HEK293T (cell line): Measurements from ENCODE around the gene WIPF1.

Source experiments
- CTCF ChIA-PET: fragments of 350-600 bp; formaldehyde crosslinking; extraction: SDS; loops from one replicate; lab custom pipeline; 2021; ENCODE audit warnings: antibody characterized with exemption, inconsistent platforms; lab: Yijun Ruan, JAX
- POLR2A ChIA-PET: fragments of 350-600 bp; formaldehyde crosslinking; extraction: SDS; loops from one replicate; lab custom pipeline; 2020; ENCODE audit warnings: antibody characterized with exemption, inconsistent platforms; lab: Yijun Ruan, JAX
- DNase-seq: peaks from one replicate; pipeline ENCODE4 v3.0.0; 2012; ENCODE audit warnings: mixed read lengths; ENCODE audit errors: extremely low spot score
- ARNT ChIP-seq: fragments of 450-650 bp; IDR thresholded peaks from 2 replicates; pipeline ENCODE4 v1.6.1; 2017; ENCODE audit warnings: mild to moderate bottlenecking
- BHLHE40 ChIP-seq: fragments of 450-650 bp; IDR thresholded peaks from 2 replicates; pipeline ENCODE4 v1.6.1; 2016; ENCODE audit warnings: mild to moderate bottlenecking, moderate library complexity, borderline replicate concordance
- CTBP1 ChIP-seq: fragments of 450-650 bp; IDR thresholded peaks from 2 replicates; pipeline ENCODE4 v1.6.1; 2016; ENCODE audit warnings: borderline replicate concordance
- ELF4 ChIP-seq: fragments of 450-650 bp; IDR thresholded peaks from 2 replicates; pipeline ENCODE4 v1.6.1; 2017; ENCODE audit warnings: antibody characterized with exemption
- FOXA1 ChIP-seq: fragments of 450-650 bp; IDR thresholded peaks from 2 replicates; pipeline ENCODE4 v1.6.1; 2016; ENCODE audit warnings: mild to moderate bottlenecking
- FOXK2 ChIP-seq: fragments of 450-650 bp; IDR thresholded peaks from 2 replicates; pipeline ENCODE4 v1.6.1; 2016; ENCODE audit warnings: mild to moderate bottlenecking
- FOXM1 ChIP-seq: fragments of 450-650 bp; IDR thresholded peaks from 2 replicates; pipeline ENCODE4 v1.6.1; 2017; ENCODE audit warnings: mild to moderate bottlenecking, borderline replicate concordance
- HDGF ChIP-seq: fragments of 450-650 bp; IDR thresholded peaks from 2 replicates; pipeline ENCODE4 v1.6.1; 2017; ENCODE audit warnings: antibody characterized with exemption, borderline replicate concordance
- L3MBTL2 ChIP-seq: fragments of 450-650 bp; conservative IDR thresholded peaks from 2 replicates; pipeline ENCODE4 v1.6.1; 2016; ENCODE audit warnings: mild to moderate bottlenecking
- LEF1 ChIP-seq: fragments of 450-650 bp; IDR thresholded peaks from 2 replicates; pipeline ENCODE4 v1.6.1; 2017; ENCODE audit warnings: mild to moderate bottlenecking, borderline replicate concordance
- NFRKB ChIP-seq: fragments of 450-650 bp; IDR thresholded peaks from 2 replicates; pipeline ENCODE4 v1.6.1; 2016; ENCODE audit warnings: mild to moderate bottlenecking, moderate library complexity
- SP1 ChIP-seq: fragments of 450-650 bp; IDR thresholded peaks from 2 replicates; pipeline ENCODE4 v1.6.1; 2017
- SUZ12 ChIP-seq: fragments of 450-650 bp; IDR thresholded peaks from 2 replicates; pipeline ENCODE4 v1.6.1; 2016; ENCODE audit warnings: mild to moderate bottlenecking
- TARDBP ChIP-seq: fragments of 450-650 bp; IDR thresholded peaks from 2 replicates; pipeline ENCODE4 v1.6.1; 2016
- ZNF384 ChIP-seq: fragments of 450-650 bp; IDR thresholded peaks from 2 replicates; pipeline ENCODE4 v1.6.1; 2016
- TF ChIP-seq, protein P1 (sequence below): fragments of 450-650 bp; IDR thresholded peaks from 2 replicates; pipeline ENCODE4 v1.6.1; 2016

Gene WIPF1

DNA sequence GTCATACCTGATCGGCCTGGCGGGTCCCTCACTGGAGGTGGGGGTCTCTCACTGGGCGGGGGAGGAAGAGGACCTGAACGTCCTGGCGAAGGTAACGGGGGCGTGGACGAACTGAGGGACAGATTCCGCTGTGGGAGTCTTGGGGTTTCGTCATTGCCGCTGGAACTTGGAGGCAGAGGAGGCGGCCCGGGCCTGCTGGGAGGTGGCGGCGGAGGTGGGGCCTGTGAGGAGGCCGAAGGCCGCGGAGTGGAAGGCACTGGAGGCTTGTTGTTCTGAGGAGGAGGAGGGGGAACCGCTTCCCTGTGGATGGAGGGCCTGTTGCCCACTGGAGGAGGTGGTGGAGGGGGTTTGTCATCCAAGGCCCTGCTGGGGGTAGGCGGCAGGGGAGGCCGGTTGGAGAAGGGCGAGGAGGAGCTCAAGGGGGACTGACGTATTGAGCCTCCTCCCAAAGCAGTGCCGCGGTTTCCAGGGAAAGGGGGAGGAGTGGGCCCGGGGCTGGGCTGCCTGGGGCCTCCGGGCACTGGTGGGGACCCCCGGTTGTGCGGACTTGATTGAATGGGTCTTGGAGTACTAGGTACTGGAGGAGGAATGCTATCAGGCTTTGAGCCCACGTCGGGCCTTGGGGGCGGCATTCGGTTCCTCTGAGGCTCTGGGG, 25.8 kb downstream of the WIPF1 start:
- TF ChIP-seq ARNT (no peak), HDGF (no peak), ELF4 (no peak), SP1 (no peak), SUZ12 (no peak), BHLHE40 (no peak), L3MBTL2 (no peak), NFRKB (no peak), CTBP1 (no peak), FOXA1 (no peak), ZNF384 (no peak)
- TF ChIP-seq, protein P1, sequence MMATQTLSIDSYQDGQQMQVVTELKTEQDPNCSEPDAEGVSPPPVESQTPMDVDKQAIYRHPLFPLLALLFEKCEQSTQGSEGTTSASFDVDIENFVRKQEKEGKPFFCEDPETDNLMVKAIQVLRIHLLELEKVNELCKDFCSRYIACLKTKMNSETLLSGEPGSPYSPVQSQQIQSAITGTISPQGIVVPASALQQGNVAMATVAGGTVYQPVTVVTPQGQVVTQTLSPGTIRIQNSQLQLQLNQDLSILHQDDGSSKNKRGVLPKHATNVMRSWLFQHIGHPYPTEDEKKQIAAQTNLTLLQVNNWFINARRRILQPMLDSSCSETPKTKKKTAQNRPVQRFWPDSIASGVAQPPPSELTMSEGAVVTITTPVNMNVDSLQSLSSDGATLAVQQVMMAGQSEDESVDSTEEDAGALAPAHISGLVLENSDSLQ: no peak
- ChIA-PET CTCF (no interaction called here), POLR2A (no interaction called here)
- DNase-seq: no peak

DNA sequence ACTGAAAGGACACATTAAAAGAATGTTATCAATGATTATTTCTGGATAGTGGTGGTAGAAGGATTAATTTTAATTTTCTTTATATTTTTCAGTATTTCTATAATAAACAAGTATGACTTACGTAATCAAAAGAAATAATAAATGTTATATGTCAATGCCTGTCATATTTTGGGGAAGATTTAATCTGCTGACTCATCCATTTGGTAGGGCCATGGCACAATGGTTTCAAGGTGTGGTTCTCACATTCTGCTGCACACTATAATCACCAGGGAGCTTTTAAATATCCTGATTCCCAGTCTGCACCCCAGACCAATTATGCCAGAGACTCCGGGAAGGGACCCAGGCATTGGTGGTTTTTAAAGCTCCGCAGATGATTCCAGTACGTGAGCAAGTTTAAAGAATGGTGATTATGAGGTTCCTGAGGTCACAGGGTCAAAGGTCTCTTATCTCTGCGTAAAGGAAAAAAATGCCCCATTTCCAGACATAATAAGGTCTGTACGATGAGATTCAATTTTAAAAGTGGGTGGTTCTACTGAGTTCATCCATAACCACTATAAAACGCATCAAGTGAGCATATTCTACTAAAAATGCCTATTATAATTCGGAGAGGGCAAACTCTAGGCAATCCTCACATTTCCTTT, 27.2 kb downstream of the WIPF1 start:
- TF ChIP-seq ZNF384 (no peak), SUZ12 (no peak), ELF4 (no peak), L3MBTL2 (no peak), FOXK2 (no peak), TARDBP (no peak), FOXM1 (no peak), SP1 (no peak)
- TF ChIP-seq, protein P1: no peak
- CTCF ChIA-PET: interaction anchor here (0.6 kb wide), 1 partner anchor 785 kb away, joined by 3 read pairs; no protein-coding TSS in a partner anchor
- POLR2A ChIA-PET: no interaction called here
- no peak for DNase-seq

DNA sequence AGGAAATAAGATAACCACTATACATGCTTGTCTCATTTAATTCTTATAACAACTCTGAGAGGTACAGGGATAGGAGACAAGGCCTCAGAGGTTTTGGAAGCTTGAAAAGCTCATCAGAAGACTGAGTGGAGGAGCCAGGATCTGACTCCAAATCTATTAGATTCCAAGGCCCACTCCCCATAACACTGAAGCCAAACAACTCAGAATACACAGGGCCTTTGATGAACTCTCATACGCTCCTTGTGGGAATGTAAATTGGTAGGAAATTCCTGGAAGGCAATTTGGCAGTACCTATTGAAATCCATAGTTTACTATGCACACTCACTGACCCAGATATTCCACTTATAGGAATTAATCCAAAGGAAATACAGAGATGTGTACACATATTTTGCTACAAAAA, 27.9 kb downstream of the WIPF1 start:
- TF ChIP-seq FOXM1: no peak
- no peak for TF ChIP-seq CTBP1
- TF ChIP-seq ZNF384: no peak
- no peak for TF ChIP-seq SP1
- no peak for TF ChIP-seq SUZ12
- TF ChIP-seq ELF4: no peak
- no peak for TF ChIP-seq FOXA1
- no peak for TF ChIP-seq L3MBTL2
- TF ChIP-seq ARNT: no peak
- TF ChIP-seq, protein P1: no peak
- TF ChIP-seq NFRKB: no peak
- TF ChIP-seq TARDBP: no peak
- TF ChIP-seq FOXK2: no peak
- TF ChIP-seq BHLHE40: no peak
- no peak for TF ChIP-seq LEF1
- ChIA-PET POLR2A (no interaction called here), CTCF (no interaction called here)
- DNase-seq: no peak

DNA sequence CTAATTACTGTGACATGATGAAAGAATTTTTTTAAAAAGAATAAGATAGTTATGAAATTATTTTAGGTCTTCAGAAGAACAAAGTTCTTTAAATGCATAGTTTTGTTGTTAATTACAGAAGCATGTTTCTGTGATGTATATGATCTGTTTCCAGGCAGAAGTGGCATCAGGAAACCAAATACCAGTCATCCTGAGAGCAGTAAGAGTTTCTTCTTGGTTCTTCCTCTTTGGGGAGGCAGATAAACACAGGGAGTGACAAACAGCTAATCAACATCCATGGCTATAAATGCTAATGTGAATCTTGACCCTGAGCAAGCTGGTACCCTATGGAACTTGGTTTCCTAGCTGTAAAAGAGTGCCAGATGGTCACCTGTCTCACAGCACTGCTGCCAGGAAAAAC, 29.2 kb downstream of the WIPF1 start:
- TF ChIP-seq ELF4 (no peak), ZNF384 (no peak), SP1 (no peak)
- ChIA-PET POLR2A (no interaction called here), CTCF (interaction anchor here (0.6 kb wide), 1 partner anchor 48 kb away, joined by 3 read pairs; no protein-coding TSS in a partner anchor)
- no peak for DNase-seq

DNA sequence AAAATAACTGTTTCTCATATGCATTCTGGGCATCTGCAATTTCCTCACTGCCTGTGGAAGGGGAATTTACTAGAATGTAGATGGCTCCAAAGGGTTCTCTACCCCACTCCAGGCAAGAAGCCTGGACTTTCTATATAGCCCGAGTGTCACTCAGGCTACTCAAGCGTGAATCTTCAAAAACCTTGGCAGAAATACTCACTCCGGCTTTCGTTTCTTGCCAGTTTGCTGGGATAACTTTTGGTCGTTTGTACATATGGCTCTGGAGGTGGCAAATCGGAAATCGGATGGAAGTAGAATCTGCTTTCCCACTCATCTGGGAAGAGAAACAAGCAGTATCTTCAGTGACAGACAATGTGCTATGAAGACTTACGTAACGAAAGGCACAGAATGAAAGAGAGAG, 30.7 kb downstream of the WIPF1 start:
- DNase-seq: no peak
- POLR2A ChIA-PET: no interaction called here
- TF ChIP-seq, protein P1: no peak
- no peak for TF ChIP-seq NFRKB
- CTCF ChIA-PET: no interaction called here

DNA sequence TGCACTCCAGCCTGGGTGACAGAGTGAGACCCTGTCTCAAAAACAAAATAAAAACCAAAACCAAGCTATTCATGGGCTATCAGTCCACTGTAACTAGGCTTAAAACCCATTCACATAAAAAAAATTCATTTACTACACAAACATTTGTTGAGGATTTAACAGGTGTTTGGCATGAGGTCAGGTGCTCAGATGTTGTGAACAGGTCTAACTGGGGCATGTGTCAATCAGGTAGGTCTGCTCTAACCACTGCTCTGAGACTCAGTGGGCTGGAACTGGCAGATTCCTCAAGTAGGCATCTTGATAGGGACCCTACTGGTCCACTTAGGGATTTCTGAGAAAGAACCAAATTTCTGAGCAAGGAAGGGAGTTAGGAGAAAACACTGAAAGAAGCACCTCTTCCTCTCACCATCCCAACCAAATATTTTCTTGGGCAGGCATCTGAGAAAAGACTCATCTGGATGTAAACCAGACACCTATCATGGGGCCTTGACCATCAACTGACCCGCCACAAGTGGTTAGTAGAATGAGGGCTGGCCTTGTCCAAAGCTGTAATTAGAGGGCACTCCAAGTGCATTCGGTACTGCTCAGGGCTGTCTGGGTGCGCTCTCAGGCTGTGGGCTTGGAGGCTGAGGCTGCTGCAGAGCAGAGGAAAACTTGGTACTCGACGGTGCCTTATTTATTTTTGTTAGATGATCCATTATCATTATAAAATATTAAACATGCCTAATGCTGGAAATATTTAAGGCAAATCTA, 33.9 kb downstream of the WIPF1 start:
- no peak for DNase-seq
- POLR2A ChIA-PET: no interaction called here
- CTCF ChIA-PET: no interaction called here
- no peak for TF ChIP-seq ARNT
- no peak for TF ChIP-seq CTBP1
- no peak for TF ChIP-seq ELF4
- TF ChIP-seq HDGF: no peak
- no peak for TF ChIP-seq LEF1
- no peak for TF ChIP-seq NFRKB
- TF ChIP-seq TARDBP: no peak
- no peak for TF ChIP-seq SP1
- TF ChIP-seq FOXK2: no peak
- TF ChIP-seq, protein P1: no peak
- no peak for TF ChIP-seq FOXA1
- TF ChIP-seq FOXM1: no peak
- TF ChIP-seq BHLHE40: no peak
